ENCODE results near the gene PCDHA11.

DNA sequence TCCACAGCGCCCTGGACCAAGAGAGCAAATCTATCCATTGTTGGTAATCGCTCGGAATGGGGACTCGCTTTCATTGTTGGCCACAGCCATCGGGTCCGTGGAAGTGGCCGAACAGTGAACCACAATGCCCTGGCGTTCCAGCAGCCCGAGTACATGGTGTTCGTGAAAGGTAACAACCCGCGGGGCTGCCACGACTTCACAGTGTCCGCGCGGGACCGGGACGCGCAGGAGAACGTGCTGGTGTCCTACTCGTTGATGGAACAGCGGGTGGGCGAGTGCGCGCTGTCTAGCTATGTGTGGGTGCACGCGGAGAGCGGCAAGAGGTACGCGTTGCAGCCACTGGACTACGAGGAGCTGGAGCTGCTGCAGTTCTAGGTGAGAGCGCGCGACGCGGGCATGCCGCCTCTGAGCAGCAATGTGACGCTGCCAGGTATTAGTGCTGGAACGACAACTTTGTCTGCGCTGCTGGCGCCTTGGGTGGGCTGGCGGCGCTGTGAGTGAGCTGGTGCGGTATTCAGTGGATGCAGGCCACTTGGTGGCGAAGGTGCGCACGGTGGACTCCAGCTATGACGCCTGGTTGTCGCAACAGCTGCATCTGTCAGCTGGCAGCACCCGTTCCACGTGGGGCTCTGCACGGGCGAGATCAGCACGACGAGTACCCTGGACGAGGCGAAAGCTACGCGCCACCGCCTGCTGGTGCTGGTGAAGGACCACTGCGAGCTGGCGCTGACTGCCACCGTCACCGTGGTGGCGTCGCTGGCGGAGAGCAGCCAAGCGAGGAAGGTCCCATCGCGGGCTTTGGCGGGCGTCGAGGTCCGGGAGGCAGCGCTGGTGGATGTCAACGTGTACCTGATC lies 6.1 kb upstream of the PCDHA11 start:
- TF ChIP-seq, protein P1, sequence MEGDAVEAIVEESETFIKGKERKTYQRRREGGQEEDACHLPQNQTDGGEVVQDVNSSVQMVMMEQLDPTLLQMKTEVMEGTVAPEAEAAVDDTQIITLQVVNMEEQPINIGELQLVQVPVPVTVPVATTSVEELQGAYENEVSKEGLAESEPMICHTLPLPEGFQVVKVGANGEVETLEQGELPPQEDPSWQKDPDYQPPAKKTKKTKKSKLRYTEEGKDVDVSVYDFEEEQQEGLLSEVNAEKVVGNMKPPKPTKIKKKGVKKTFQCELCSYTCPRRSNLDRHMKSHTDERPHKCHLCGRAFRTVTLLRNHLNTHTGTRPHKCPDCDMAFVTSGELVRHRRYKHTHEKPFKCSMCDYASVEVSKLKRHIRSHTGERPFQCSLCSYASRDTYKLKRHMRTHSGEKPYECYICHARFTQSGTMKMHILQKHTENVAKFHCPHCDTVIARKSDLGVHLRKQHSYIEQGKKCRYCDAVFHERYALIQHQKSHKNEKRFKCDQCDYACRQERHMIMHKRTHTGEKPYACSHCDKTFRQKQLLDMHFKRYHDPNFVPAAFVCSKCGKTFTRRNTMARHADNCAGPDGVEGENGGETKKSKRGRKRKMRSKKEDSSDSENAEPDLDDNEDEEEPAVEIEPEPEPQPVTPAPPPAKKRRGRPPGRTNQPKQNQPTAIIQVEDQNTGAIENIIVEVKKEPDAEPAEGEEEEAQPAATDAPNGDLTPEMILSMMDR (IDR thresholded peaks at IDR 0.05): no peak
- no peak for TF ChIP-seq POLR2A (IDR thresholded peaks at IDR 0.05)
